Cardiac muscle cell (in vitro differentiated cells and primary cell): ENCODE measurements around the gene IL31. TPM values are rescaled to one million over a fixed set of nuclear protein-coding genes. Genes with fewer than 3 reads are reported as not detected.

ENCODE experiments used
- DNase-seq, 2 donors: peaks; one replicate each; pipeline versions ENCODE4 v3.0.0 to v3.0.0-alpha.2; 2010 to 2017; ENCODE audit warnings: low read depth in 1 of 2, low spot score in 1 of 2
- H3K27ac ChIP-seq: fragments of 200-600 bp; sonication (generic); 2 replicates; pipeline ENCODE4 v1.5.1; 2016
- H3K27me3 ChIP-seq: fragments of 200-600 bp; sonication (generic); 2 replicates; pipeline ENCODE4 v1.6.0; 2016; ENCODE audit warnings: control low read depth
- H3K36me3 ChIP-seq: fragments of 200-600 bp; sonication (generic); 2 replicates; pipeline ENCODE4 v1.5.1; 2016; ENCODE audit warnings: control low read depth
- H3K4me1 ChIP-seq: fragments of 200-600 bp; sonication (generic); 2 replicates; pipeline ENCODE4 v1.8.1; 2017; ENCODE audit warnings: low read depth, mild to moderate bottlenecking, mixed run types
- H3K4me3 ChIP-seq: fragments of 200-600 bp; sonication (generic); 2 replicates; pipeline ENCODE4 v1.5.1; 2016; ENCODE audit warnings: mild to moderate bottlenecking
- H3K9me3 ChIP-seq: fragments of 200-600 bp; sonication (generic); 2 replicates; pipeline ENCODE4 v1.5.1; 2017; ENCODE audit warnings: low read depth, mild to moderate bottlenecking, control low read depth
- CTCF ChIP-seq: IDR thresholded peaks from 2 replicates; pipeline ENCODE4 v1.5.1; 2012; ENCODE audit warnings: low read depth, mild to moderate bottlenecking, low read length
- polyA plus RNA-seq: library from polyadenylated mRNA; unstranded; fragments of >200 nt; fragmentation: Nextera tagmentation; extraction: Ambion mirVana; gene quantifications from 2 replicates; pipeline ENCODE4 v1.2.1, GENCODE V29; 2016
- total RNA-seq: library from RNA; depleted of rRNA; stranded (reverse); fragments of >200 nt; gene quantifications from 2 replicates; pipeline ENCODE4 v1.2.3, GENCODE V29; 2016

IL31 gene
- total and polyA plus RNA-seq, 2 experiments from 2014 or later, result not detected

DNA sequence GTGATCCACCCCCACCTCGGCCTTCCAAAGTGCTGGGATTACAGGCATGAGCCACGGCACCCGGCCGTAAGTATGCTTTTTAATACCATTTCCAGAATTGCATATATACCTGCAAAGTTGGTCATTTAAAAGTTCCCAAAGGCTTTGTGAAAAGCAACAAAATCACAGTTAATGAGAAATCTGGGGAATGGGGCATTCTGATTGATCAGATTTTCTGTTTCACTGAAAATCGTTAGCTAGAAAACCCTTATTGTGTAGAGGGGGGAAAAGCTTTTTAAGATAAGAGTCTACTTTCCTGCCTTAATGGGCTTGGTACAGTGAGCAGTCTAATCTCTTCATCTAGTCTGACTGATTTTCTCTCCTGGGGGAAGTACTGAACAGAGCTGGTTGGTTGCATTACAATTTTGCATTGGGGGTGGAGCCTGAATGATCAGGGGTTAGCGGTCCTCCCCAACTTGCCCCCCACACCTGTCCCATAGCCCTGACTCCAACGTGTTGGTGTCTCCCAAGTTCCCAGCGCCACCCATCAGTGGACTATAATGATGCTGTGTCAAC lies 23.8 kb downstream of the IL31 start:
- Histone ChIP-seq H3K36me3 (no peaks in the 10 kb centered on the region), H3K9me3 (no peaks in the 10 kb centered on the region), H3K27ac (no peak overlapping the region), H3K27me3 (no peaks in the 10 kb centered on the region), H3K4me3 (no peak overlapping the region), H3K4me1 (no peaks in the 10 kb centered on the region)
- no peak for TF ChIP-seq CTCF
- no peak for DNase-seq

DNA sequence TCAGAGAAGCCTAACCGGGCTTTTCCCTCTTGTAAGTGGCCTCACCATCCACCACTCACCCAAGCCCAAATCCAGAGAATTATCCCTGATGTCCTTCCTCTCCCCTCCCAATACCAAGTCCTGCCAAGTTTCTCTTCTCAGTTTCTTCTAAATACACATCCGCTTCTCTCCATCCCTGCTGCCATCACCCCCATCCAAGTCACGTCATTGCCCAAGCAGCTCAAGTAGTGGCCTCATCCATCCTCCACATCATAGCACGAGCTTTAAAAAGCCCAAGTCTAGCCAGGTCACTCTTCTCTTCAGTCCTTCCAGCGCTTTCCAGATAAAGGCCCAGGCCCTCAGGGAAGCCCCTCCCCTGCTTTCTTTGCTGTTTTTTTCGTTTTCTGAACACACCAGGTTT lies 25.4 kb downstream of the IL31 start:
- DNase-seq, result peak in 1 of 2 donors; percentile 55
- Histone ChIP-seq H3K27ac (no peak overlapping the region), H3K4me1 (no peaks in the 10 kb centered on the region), H3K9me3 (no peaks in the 10 kb centered on the region), H3K36me3 (no peaks in the 10 kb centered on the region), H3K4me3 (no peak overlapping the region), H3K27me3 (no peaks in the 10 kb centered on the region)
- TF ChIP-seq CTCF, result no peak

DNA sequence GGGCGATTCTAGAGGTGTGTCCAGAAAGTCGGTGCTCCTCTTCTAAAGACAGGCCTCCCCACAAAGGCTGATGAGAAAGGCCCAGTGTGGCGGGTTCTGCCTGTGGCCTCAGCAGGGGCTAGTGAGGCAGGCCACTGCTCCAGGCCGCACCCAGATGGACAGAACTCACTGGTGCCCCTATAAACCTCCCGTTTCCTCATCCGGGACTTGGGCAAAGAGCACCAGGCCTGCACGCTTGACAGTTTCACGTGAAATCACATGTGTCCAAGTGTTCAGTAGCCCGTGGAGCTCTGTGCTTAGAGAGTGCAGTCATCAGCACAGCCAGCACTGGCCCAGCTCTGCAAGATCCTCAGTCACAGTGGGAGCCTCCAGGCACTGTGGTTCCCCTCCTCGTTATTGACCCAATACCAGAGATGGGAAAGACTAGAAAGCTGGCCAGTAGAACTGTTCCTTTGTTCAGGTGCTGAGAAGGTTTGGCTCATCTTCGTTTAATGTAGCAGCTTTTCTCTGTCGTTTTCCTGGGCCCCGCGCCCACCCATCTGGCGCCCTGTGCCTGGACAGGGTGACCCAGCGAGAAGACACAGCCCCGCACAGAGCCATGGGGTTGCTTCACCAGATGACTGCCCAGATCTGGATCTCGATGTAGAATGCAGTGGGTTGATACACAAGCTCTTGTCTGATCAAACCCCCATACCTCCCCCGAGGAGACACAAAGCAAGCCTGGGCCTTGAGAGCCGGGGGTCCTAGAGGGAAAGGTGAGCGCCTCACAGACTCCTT lies 26.3 kb downstream of the IL31 start:
- TF ChIP-seq CTCF, result no peak
- no peak overlapping the region for H3K4me3 ChIP-seq
- H3K27ac ChIP-seq, result no peak overlapping the region
- no peaks in the 10 kb centered on the region for H3K9me3 ChIP-seq
- no peak for DNase-seq
- no peaks in the 10 kb centered on the region for H3K4me1 ChIP-seq
- no peaks in the 10 kb centered on the region for H3K27me3 ChIP-seq
- no peaks in the 10 kb centered on the region for H3K36me3 ChIP-seq

GRCh38 chr12:122145505-122146330 lies 28.3 kb downstream of the IL31 start:
- no peaks in the 10 kb centered on the region for H3K27me3 ChIP-seq
- DNase-seq, result no peak
- no peaks in the 10 kb centered on the region for H3K9me3 ChIP-seq
- H3K4me3 ChIP-seq, result no peak overlapping the region
- peaks cover 2% of the 10 kb centered on the region for H3K36me3 ChIP-seq
- no peaks in the 10 kb centered on the region for H3K4me1 ChIP-seq
- TF ChIP-seq CTCF, result no peak
- H3K27ac ChIP-seq, result no peak overlapping the region

DNA sequence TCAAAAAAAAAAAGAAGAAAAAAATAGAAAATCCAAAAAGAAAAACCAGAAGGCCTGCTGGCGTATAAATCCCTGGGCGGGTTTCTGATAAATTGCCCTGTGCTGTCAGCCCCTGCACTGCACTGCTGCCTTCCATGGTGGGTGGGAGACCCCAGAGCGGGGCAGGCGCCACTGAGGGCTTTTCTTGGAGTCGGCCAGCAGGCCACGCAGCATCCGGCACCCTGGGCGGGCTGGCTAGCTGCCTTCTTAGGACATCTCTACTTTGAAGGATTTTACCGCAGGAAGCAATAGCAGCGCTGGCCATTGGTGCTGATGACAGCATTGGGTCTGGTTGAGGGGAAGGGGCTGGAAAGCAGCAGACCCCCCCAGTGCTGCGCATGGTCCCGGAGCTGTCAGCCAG lies 29.1 kb downstream of the IL31 start:
- Histone ChIP-seq H3K36me3 (peaks cover 2% of the 10 kb centered on the region), H3K4me1 (no peaks in the 10 kb centered on the region)
- no peak for DNase-seq

More for the DNA sequence above, 29.1 kb downstream of the IL31 start:
- Histone ChIP-seq H3K4me3 (no peak overlapping the region), H3K9me3 (no peaks in the 10 kb centered on the region), H3K27ac (no peak overlapping the region), H3K27me3 (no peaks in the 10 kb centered on the region)
- no peak for TF ChIP-seq CTCF
